OCI-LY1 (cell line): ENCODE results near the gene LRSAM1.

ENCODE experiments used
- H2AFZ ChIP-seq: fragments of 200-600 bp; sonication (generic), shearing (Covaris generic); 2 replicates; pipeline ENCODE4 v1.6.0; 2014; ENCODE audit warnings: antibody characterized with exemption, mild to moderate bottlenecking, low read length
- H3F3A ChIP-seq: fragments of 200-600 bp; sonication (generic), shearing (Covaris generic); 2 replicates; pipeline ENCODE4 v1.6.0; 2014; ENCODE audit warnings: mild to moderate bottlenecking, antibody characterized with exemption, low read length, moderate library complexity; ENCODE audit not compliant: insufficient read depth
- H3K27ac ChIP-seq: fragments of 200-600 bp; sonication (generic); 2 replicates; pipeline ENCODE4 v1.5.1; 2014; ENCODE audit warnings: low read length, mixed run types, mild to moderate bottlenecking, low read depth; ENCODE audit not compliant: poor library complexity, severe bottlenecking
- H3K27me3 ChIP-seq: fragments of 200-600 bp; sonication (generic); 2 replicates; pipeline ENCODE4 v1.6.0; 2014; ENCODE audit warnings: antibody characterized with exemption, mild to moderate bottlenecking, low read length, moderate library complexity; ENCODE audit not compliant: insufficient read depth
- H3K36me3 ChIP-seq: fragments of 200-600 bp; sonication (generic); 2 replicates; pipeline ENCODE4 v1.6.1; 2014; ENCODE audit warnings: mild to moderate bottlenecking, antibody characterized with exemption, low read length, moderate library complexity, mixed read lengths; ENCODE audit not compliant: insufficient read depth
- H3K4me1 ChIP-seq: fragments of 200-600 bp; sonication (generic); 2 replicates; pipeline ENCODE4 v1.5.1; 2014; ENCODE audit warnings: mild to moderate bottlenecking, low read length, moderate library complexity; ENCODE audit not compliant: insufficient read depth, severe bottlenecking
- H3K4me2 ChIP-seq: fragments of 200-600 bp; sonication (generic), shearing (Covaris generic); 2 replicates; pipeline ENCODE4 v1.6.1; 2014; ENCODE audit warnings: low read length
- H3K4me3 ChIP-seq: fragments of 200-600 bp; sonication (generic); 2 replicates; pipeline ENCODE4 v1.5.1; 2014; ENCODE audit warnings: low read length, low read depth, mild to moderate bottlenecking, mixed read lengths; ENCODE audit not compliant: poor library complexity, severe bottlenecking
- H3K79me2 ChIP-seq: fragments of 200-600 bp; shearing (Covaris generic); 2 replicates; pipeline ENCODE4 v1.6.1; 2016; ENCODE audit warnings: mixed run types, low read length, mixed read lengths; ENCODE audit not compliant: insufficient read depth
- H3K9ac ChIP-seq: fragments of 200-600 bp; sonication (generic), shearing (Covaris generic); 2 replicates; pipeline ENCODE4 v1.6.1; 2014; ENCODE audit warnings: mild to moderate bottlenecking, low read length, mixed read lengths
- H3K9me2 ChIP-seq: fragments of 200-600 bp; sonication (generic), shearing (Covaris generic); 2 replicates; pipeline ENCODE4 v1.6.1; 2014; ENCODE audit warnings: low read depth, mild to moderate bottlenecking, low read length, mixed read lengths
- H3K9me3 ChIP-seq: fragments of 200-600 bp; shearing (Covaris generic); 2 replicates; pipeline ENCODE4 v1.6.1; 2014; ENCODE audit warnings: low read length, mixed read lengths
- H4K20me1 ChIP-seq: fragments of 200-600 bp; sonication (generic), shearing (Covaris generic); 2 replicates; pipeline ENCODE4 v1.6.0; 2016; ENCODE audit warnings: mild to moderate bottlenecking, low read length; ENCODE audit not compliant: insufficient read depth
- EZH2 ChIP-seq: fragments of 200-600 bp; sonication (generic), shearing (Covaris generic); IDR thresholded peaks from 2 replicates; pipeline ENCODE4 v1.8.0; 2017; ENCODE audit warnings: borderline replicate concordance, mixed run types, mild to moderate bottlenecking, antibody characterized with exemption, low read length, moderate library complexity, mixed read lengths
- TF ChIP-seq, protein P1 (sequence below): fragments of 200-600 bp; sonication (generic), shearing (Covaris generic); IDR thresholded peaks from 2 replicates; pipeline ENCODE4 v1.5.1; 2017; ENCODE audit warnings: mild to moderate bottlenecking, antibody characterized with exemption, low read length, moderate library complexity, mixed read lengths

The LRSAM1 gene

DNA sequence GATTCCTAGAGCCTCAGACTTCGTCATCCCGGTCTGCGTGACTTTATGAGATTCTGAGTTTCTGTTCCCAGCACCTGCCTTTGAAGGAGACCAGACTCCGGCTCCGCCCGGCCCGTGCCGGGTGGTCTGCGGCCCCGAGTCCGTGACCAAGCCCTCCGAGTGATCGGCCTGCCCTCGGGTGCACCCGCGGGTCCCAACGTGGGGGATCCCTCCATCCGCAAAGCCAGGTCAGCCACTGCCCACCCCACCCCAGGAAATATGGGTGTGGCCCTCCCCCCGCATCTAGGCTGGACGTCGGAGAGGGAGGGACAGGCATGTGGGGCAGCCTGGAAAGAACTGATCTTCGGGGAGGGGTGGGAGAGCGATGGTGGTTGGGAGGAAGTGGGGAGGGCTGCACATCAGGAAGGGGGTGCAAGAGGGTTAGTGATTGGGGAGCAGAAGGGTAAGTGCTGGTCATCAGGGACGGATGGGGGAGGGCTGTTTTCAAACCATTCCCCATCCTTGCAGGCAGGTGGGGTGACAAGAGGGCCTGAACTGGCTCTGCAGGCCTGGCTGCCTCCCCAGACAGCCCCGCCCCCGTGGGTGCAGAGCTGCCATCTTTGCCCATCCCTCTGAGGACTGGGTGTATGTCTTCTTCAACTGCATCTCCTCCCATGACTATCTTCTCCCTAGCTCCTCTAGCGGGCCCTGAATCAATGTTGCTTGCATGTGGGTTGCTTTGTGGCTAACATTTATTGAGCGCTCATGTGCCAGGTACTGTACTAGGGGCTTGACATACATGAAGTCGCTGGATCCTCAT, 747 bp downstream of the LRSAM1 start:
- peaks cover 15% of the 10 kb centered on the region for H3K79me2 ChIP-seq
- TF ChIP-seq EZH2: no peak
- TF ChIP-seq, protein P1, sequence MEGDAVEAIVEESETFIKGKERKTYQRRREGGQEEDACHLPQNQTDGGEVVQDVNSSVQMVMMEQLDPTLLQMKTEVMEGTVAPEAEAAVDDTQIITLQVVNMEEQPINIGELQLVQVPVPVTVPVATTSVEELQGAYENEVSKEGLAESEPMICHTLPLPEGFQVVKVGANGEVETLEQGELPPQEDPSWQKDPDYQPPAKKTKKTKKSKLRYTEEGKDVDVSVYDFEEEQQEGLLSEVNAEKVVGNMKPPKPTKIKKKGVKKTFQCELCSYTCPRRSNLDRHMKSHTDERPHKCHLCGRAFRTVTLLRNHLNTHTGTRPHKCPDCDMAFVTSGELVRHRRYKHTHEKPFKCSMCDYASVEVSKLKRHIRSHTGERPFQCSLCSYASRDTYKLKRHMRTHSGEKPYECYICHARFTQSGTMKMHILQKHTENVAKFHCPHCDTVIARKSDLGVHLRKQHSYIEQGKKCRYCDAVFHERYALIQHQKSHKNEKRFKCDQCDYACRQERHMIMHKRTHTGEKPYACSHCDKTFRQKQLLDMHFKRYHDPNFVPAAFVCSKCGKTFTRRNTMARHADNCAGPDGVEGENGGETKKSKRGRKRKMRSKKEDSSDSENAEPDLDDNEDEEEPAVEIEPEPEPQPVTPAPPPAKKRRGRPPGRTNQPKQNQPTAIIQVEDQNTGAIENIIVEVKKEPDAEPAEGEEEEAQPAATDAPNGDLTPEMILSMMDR: peak; percentile 4; the same call in 1 of the 2 replicates
- H3K36me3 ChIP-seq: peaks cover 42% of the 10 kb centered on the region
- peak overlapping the region; percentile 37 for H3K27ac ChIP-seq
- H3K4me3 ChIP-seq: peak overlapping the region; percentile 72
- H3K4me1 ChIP-seq: peaks cover 37% of the 10 kb centered on the region
- peaks cover 5% of the 10 kb centered on the region; the same call in 1 of the 2 replicates for H3F3A ChIP-seq
- peak overlapping the region; percentile 87 for H3K4me2 ChIP-seq
- H2AFZ ChIP-seq: peak overlapping the region; percentile 15; the same call in 1 of the 2 replicates
- H3K27me3 ChIP-seq: no peaks in the 10 kb centered on the region
- peak overlapping the region; percentile 88 for H3K9ac ChIP-seq
- no peaks in the 10 kb centered on the region for H3K9me2 ChIP-seq
- H4K20me1 ChIP-seq: no peaks in the 10 kb centered on the region
- peaks cover 11% of the 10 kb centered on the region; the same call in 1 of the 2 replicates for H3K9me3 ChIP-seq

DNA sequence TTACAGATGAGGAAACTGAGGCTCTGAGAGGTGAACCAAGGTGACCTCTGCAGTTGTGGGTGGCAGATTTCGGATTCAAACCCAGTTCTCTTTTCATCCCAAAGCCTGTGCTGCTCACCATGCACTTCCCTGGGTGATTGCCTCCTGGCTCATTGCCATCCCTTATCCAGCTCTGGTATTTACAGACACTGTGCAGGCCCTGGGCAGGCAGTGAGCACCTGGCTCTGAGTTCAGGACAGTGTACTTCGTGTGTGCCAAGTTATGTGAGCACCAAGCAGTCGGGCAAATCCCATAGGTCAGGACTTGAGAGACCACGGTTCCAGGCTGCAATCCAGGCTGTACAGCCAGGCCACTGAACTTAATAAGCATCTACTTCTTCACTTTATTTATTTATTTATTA, 1.4 kb downstream of the LRSAM1 start:
- H3K4me2 ChIP-seq: peak overlapping the region; percentile 87
- H3K9me3 ChIP-seq: peaks cover 11% of the 10 kb centered on the region; the same call in 1 of the 2 replicates
- no peaks in the 10 kb centered on the region for H3K9me2 ChIP-seq
- H3K27me3 ChIP-seq: no peaks in the 10 kb centered on the region
- peak overlapping the region; percentile 37 for H3K27ac ChIP-seq
- H3F3A ChIP-seq: peaks cover 5% of the 10 kb centered on the region; the same call in 1 of the 2 replicates
- peaks cover 15% of the 10 kb centered on the region for H3K79me2 ChIP-seq
- no peak for TF ChIP-seq EZH2
- TF ChIP-seq, protein P1: no peak
- H4K20me1 ChIP-seq: no peaks in the 10 kb centered on the region
- H3K36me3 ChIP-seq: peaks cover 42% of the 10 kb centered on the region
- peak overlapping the region; percentile 72 for H3K4me3 ChIP-seq
- no peak overlapping the region for H2AFZ ChIP-seq
- peaks cover 37% of the 10 kb centered on the region for H3K4me1 ChIP-seq
- peak overlapping the region; percentile 88; the same call in 1 of the 2 replicates for H3K9ac ChIP-seq

DNA sequence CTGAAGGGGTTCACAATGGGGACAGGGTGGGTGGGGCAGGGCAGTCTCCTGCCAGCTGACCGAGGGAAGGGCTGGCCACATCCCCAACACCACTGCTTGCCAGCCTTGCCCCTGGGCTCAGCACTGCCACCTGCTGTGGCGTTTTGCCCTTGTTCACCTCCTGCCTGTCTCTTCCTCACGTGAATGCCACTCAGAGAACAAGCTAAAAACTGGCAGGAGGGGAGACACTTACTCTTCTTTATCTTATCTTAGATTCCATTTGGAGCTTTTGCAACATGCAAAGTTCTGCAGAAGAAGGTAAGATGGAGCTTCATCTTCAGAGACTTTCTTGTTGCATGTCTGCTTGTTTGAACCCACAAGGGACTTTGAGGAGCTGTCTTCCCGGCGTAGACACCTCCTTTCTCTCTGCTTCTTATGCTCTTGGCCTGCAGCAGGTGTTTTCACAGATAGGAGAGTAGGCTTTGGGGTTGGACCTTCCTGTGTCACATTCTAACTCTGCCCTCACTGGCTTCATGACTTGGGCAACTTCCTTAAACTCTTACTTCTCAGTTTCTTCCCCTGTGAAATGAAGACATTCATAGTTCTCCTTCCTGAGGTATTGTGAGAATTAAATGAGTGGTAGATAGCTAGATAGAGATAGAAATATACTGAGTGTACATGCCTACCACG, 4.1 kb downstream of the LRSAM1 start:
- H3K4me2 ChIP-seq: peak overlapping the region; percentile 6; the same call in 1 of the 2 replicates
- H3K27me3 ChIP-seq: no peaks in the 10 kb centered on the region
- no peaks in the 10 kb centered on the region for H4K20me1 ChIP-seq
- peaks cover 32% of the 10 kb centered on the region for H3K36me3 ChIP-seq
- H3K9me3 ChIP-seq: no peaks in the 10 kb centered on the region
- H3K4me1 ChIP-seq: peaks cover 21% of the 10 kb centered on the region
- peak overlapping the region; percentile 44 for H3K27ac ChIP-seq
- H3K9me2 ChIP-seq: no peaks in the 10 kb centered on the region
- H3K9ac ChIP-seq: no peak overlapping the region; the same call in 1 of the 2 replicates
- no peak overlapping the region for H3K4me3 ChIP-seq
- H2AFZ ChIP-seq: no peak overlapping the region
- H3F3A ChIP-seq: no peaks in the 10 kb centered on the region
- H3K79me2 ChIP-seq: peaks cover 6% of the 10 kb centered on the region
- TF ChIP-seq, protein P1: peak; percentile 63
- no peak for TF ChIP-seq EZH2
